ENCODE results near the gene ADAMTS15.

Gene ADAMTS15

GRCh38 chr11:130471731-130472433 lies 23.4 kb downstream of the ADAMTS15 start:
- Histone ChIP-seq H3K27ac (no peak overlapping the region), H3K27me3 (ENCODE audit: control insufficient read depth, insufficient read depth, low read length) (no peaks in the 10 kb centered on the region), H3K9ac (no peak overlapping the region), H3K79me2 (no peaks in the 10 kb centered on the region), H3K4me1 (no peaks in the 10 kb centered on the region), H3K9me3 (ENCODE audit: control insufficient read depth, low read length) (no peaks in the 10 kb centered on the region), H3K36me3 (ENCODE audit: control insufficient read depth, insufficient read depth, low read length) (no peaks in the 10 kb centered on the region), H3K4me2 (ENCODE audit: low read length) (no peak overlapping the region), H3K4me3 (ENCODE audit: low read depth, low read length) (no peak overlapping the region), H2AFZ (no peak overlapping the region)
- no peak for TF ChIP-seq CTCF (IDR thresholded peaks at IDR 0.05)

GRCh38 chr11:130472434-130472961 lies 24.1 kb downstream of the ADAMTS15 start:
- TF ChIP-seq CTCF (IDR thresholded peaks at IDR 0.05) = no peak
- no peaks in the 10 kb centered on the region for H3K36me3 ChIP-seq (ENCODE audit: control insufficient read depth, insufficient read depth, low read length)
- H3K4me2 ChIP-seq (ENCODE audit: low read length) = no peak overlapping the region

GRCh38 chr11:130473056-130473794 lies 24.8 kb downstream of the ADAMTS15 start:
- Histone ChIP-seq H3K27ac (no peak overlapping the region), H3K9me3 (ENCODE audit: control insufficient read depth, low read length) (no peaks in the 10 kb centered on the region), H3K79me2 (no peaks in the 10 kb centered on the region), H3K27me3 (ENCODE audit: control insufficient read depth, insufficient read depth, low read length) (no peaks in the 10 kb centered on the region), H3K4me2 (ENCODE audit: low read length) (no peak overlapping the region), H3K4me1 (peaks cover 4% of the 10 kb centered on the region), H3K9ac (no peak overlapping the region), H3K36me3 (ENCODE audit: control insufficient read depth, insufficient read depth, low read length) (no peaks in the 10 kb centered on the region), H2AFZ (no peak overlapping the region), H3K4me3 (ENCODE audit: low read depth, low read length) (no peak overlapping the region)
- TF ChIP-seq CTCF (IDR thresholded peaks at IDR 0.05) = no peak

More at GRCh38 chr11:130472434-130472961, 24.1 kb downstream of the ADAMTS15 start:
- H3K27me3 ChIP-seq (ENCODE audit: control insufficient read depth, insufficient read depth, low read length) = no peaks in the 10 kb centered on the region
- no peak overlapping the region for H2AFZ ChIP-seq
- no peak overlapping the region for H3K4me3 ChIP-seq (ENCODE audit: low read depth, low read length)
- H3K4me1 ChIP-seq = no peaks in the 10 kb centered on the region
- no peaks in the 10 kb centered on the region for H3K9me3 ChIP-seq (ENCODE audit: control insufficient read depth, low read length)
- H3K9ac ChIP-seq = no peak overlapping the region
- H3K27ac ChIP-seq = no peak overlapping the region
- H3K79me2 ChIP-seq = no peaks in the 10 kb centered on the region

- no peaks in the 10 kb centered on the region for H3K9me3 ChIP-seq (ENCODE audit: control insufficient read depth, low read length)
- H3K27ac ChIP-seq = no peak overlapping the region
- no peak for TF ChIP-seq CTCF (IDR thresholded peaks at IDR 0.05)
- H3K4me3 ChIP-seq (ENCODE audit: low read depth, low read length) = no peak overlapping the region
- H3K9ac ChIP-seq = no peak overlapping the region
- H3K27me3 ChIP-seq (ENCODE audit: control insufficient read depth, insufficient read depth, low read length) = no peaks in the 10 kb centered on the region
- no peaks in the 10 kb centered on the region for H3K36me3 ChIP-seq (ENCODE audit: control insufficient read depth, insufficient read depth, low read length)
- H3K4me1 ChIP-seq = peaks cover 5% of the 10 kb centered on the region
- no peaks in the 10 kb centered on the region for H3K79me2 ChIP-seq
- H3K4me2 ChIP-seq (ENCODE audit: low read length) = no peak overlapping the region
- no peak overlapping the region for H2AFZ ChIP-seq
Measured at GRCh38 chr11:130473795-130474377, 25.4 kb downstream of the ADAMTS15 start.

All from parathyroid adenoma (tissue), 2 donors.